ENCODE results near the gene DCP1A. TPM values are rescaled to one million over a fixed set of nuclear protein-coding genes. Genes with fewer than 3 reads are reported as not detected.
A peak's percentile ranks its signal among the peaks of the same experiment; 100 is the strongest.

The DCP1A gene
- polyA plus RNA-seq, 1 of the 3 experiments (the other 2 are of a cell fraction), result 12.9 TPM

- CTCF ChIA-PET, result interaction anchor here (1.3 to 1.7 kb wide), 3 partner anchors 9 to 13 kb away, joined by 4 to 8 read pairs (median 4); no protein-coding TSS in a partner anchor
- no peak for TF ChIP-seq RAD21 (IDR thresholded peaks at IDR 0.05; ENCODE audit: low read length)
- TF ChIP-seq FOXM1 (IDR thresholded peaks at IDR 0.05; ENCODE audit: low read depth), result no peak
- 100% methylated on average over 1 of the region's 1 CpG for WGBS (ENCODE audit: low lambda C conversion rate)
- no peaks in the 10 kb centered on the region for H3K9me2 ChIP-seq
- no peak overlapping the region for H3K4me3 ChIP-seq (ENCODE audit: low read depth in 2 of 2, low read length in 1 of 2)
- no peaks in the 10 kb centered on the region for H4K20me1 ChIP-seq (ENCODE audit: insufficient read depth)
- no peaks in the 10 kb centered on the region for H3K27me3 ChIP-seq (ENCODE audit: insufficient read depth)
- H3K4me2 ChIP-seq, result 0 out of 2 replicates have a peak overlapping the region, but pooled peaks have one; percentile 23
- POLR2A ChIA-PET, result no interaction called here
- peaks cover 60 to 61% of the 10 kb centered on the region in 2 experiments for H3K36me3 ChIP-seq (replicated peaks in 1 of 2; ENCODE audit: control insufficient read depth in 1 of 2, insufficient read depth in 2 of 2, low read length in 1 of 2)
- H2AFZ ChIP-seq (ENCODE audit: low read depth), result no peak overlapping the region
- H3K27ac ChIP-seq (ENCODE audit: low read depth in 2 of 2, low read length in 1 of 2), result peak overlapping the region in 1 of 2 experiments; percentile 61; a peak in 2 of 4 replicates
- H3K4me1 ChIP-seq (ENCODE audit: control insufficient read depth in 1 of 2, insufficient read depth in 2 of 2, low read depth in 1 of 2, low read length in 1 of 2), result no peaks in the 10 kb centered on the region
- peaks cover 11% of the 10 kb centered on the region for H3F3A ChIP-seq (replicated peaks; ENCODE audit: insufficient read depth)
- H3K9ac ChIP-seq, result no peak overlapping the region
- no peaks in the 10 kb centered on the region for H3K79me2 ChIP-seq (ENCODE audit: insufficient read depth)
- no peak for DNase-seq
- H3K9me3 ChIP-seq, result no peaks in the 10 kb centered on the region
These were observed 60.6 kb downstream of the DCP1A start for GRCh38 chr3:53286727-53287126.

GRCh38 chr3:53282581-53282980 lies 64.8 kb downstream of the DCP1A start:
- Histone ChIP-seq H3K36me3 (replicated peaks in 1 of 2; ENCODE audit: control insufficient read depth in 1 of 2, insufficient read depth in 2 of 2, low read length in 1 of 2) (peaks cover 34 to 37% of the 10 kb centered on the region in 2 experiments), H2AFZ (ENCODE audit: low read depth) (no peak overlapping the region), H3K9me2 (no peaks in the 10 kb centered on the region), H3K27ac (ENCODE audit: low read depth in 2 of 2, low read length in 1 of 2) (no peak overlapping the region), H3F3A (replicated peaks; ENCODE audit: insufficient read depth) (peaks cover 3% of the 10 kb centered on the region), H3K4me1 (ENCODE audit: control insufficient read depth in 1 of 2, insufficient read depth in 2 of 2, low read depth in 1 of 2, low read length in 1 of 2) (no peaks in the 10 kb centered on the region), H3K9me3 (no peaks in the 10 kb centered on the region), H3K4me3 (ENCODE audit: low read depth in 2 of 2, low read length in 1 of 2) (no peak overlapping the region), H3K27me3 (ENCODE audit: insufficient read depth) (no peaks in the 10 kb centered on the region), H3K9ac (no peak overlapping the region), H4K20me1 (ENCODE audit: insufficient read depth) (no peaks in the 10 kb centered on the region), H3K79me2 (ENCODE audit: insufficient read depth) (no peaks in the 10 kb centered on the region), H3K4me2 (no peak overlapping the region)
- TF ChIP-seq SIN3A (IDR thresholded peaks at IDR 0.05; ENCODE audit: borderline replicate concordance, low read depth, low read length) (no peak), POLR2AphosphoS5 (IDR thresholded peaks at IDR 0.05; ENCODE audit: low read depth, low read length) (no peak), RAD21 (IDR thresholded peaks at IDR 0.05; ENCODE audit: low read length) (no peak), USF1 (IDR thresholded peaks at IDR 0.05; ENCODE audit: borderline replicate concordance, low read depth) (no peak), IRF3 (IDR thresholded peaks at IDR 0.05; ENCODE audit: low read depth, low read length) (no peak), USF2 (IDR thresholded peaks at IDR 0.05; ENCODE audit: borderline replicate concordance, low read depth, low read length) (no peak), TAF1 (IDR thresholded peaks at IDR 0.05; ENCODE audit: borderline replicate concordance, low read depth, low read length) (no peak), MEF2A (IDR thresholded peaks at IDR 0.05; ENCODE audit: borderline replicate concordance, low read depth) (no peak), EP300 (IDR thresholded peaks at IDR 0.05; ENCODE audit: borderline replicate concordance in 1 of 2, low read depth in 1 of 2, low read length in 1 of 2) (no peak), TCF12 (IDR thresholded peaks at IDR 0.05) (no peak), NRF1 (IDR thresholded peaks at IDR 0.05; ENCODE audit: low read depth, low read length) (no peak), RFX5 (IDR thresholded peaks at IDR 0.05; ENCODE audit: low read length) (no peak), MXI1 (IDR thresholded peaks at IDR 0.05; ENCODE audit: low read depth, low read length) (no peak), CHD2 (IDR thresholded peaks at IDR 0.05; ENCODE audit: low read length, partially characterized antibody) (no peak), JUND (IDR thresholded peaks at IDR 0.05) (no peak), REST (IDR thresholded peaks at IDR 0.05; ENCODE audit: low read depth, low read length) (no peak), FOXM1 (IDR thresholded peaks at IDR 0.05; ENCODE audit: low read depth) (no peak)
- DNase-seq, result no peak
- CTCF ChIA-PET, result no interaction called here
- WGBS (ENCODE audit: low lambda C conversion rate), result 88% methylated on average over 8 of the region's 8 CpGs
- POLR2A ChIA-PET, result no interaction called here

Measured in SK-N-SH (cell line).